A673 (cell line): ENCODE measurements around the gene PAX4.

Experiments
- CTCF ChIP-seq: fragments of 300-800, 200-600 bp; sonication (generic); conservative IDR thresholded peaks from 2 replicates; pipeline ENCODE4 v1.5.1; 2017; ENCODE audit warnings: low read depth, mild to moderate bottlenecking, antibody characterized with exemption, low read length, moderate library complexity, mixed read lengths
- EZH2 ChIP-seq: fragments of 200-600 bp; sonication (generic); IDR thresholded peaks from 2 replicates; pipeline ENCODE4 v1.6.1; 2017; ENCODE audit warnings: borderline replicate concordance, low read depth, mild to moderate bottlenecking, mixed read lengths, antibody characterized with exemption, low read length; ENCODE audit not compliant: poor library complexity, severe bottlenecking

GRCh38 chr7:127665922-127666321, 48.0 kb upstream of the PAX4 start:
- TF ChIP-seq CTCF (no peak), EZH2 (no peak)
